Measurements from ENCODE around the gene ZNF740.
A peak's percentile ranks its signal among the peaks of the same experiment; 100 is the strongest.
"Not testable (repeated sequence)": the region's sequence is repeated elsewhere in the genome, so short reads cannot be mapped to it uniquely, and the experiment has no call there.

ZNF740 gene

GRCh38 chr12:53180220-53180930, at the start of gene ZNF740, which contains the start of gene CSAD:
Gene ZNF740 (plus strand): TSS chr12:53180722. CDS start chr12:53181984, 1,262 bp downstream.
Gene CSAD (minus strand): TSS chr12:53180925. CDS start chr12:53173470, 7,455 bp downstream.
- peak; percentile 95 to 96 for DNase-seq (ENCODE audit: low read depth in 2 of 2)

- DNase-seq (ENCODE audit: low read depth in 2 of 2), result no peak
These were observed 48.7 kb upstream of the ZNF740 start for GRCh38 chr12:53131844-53132243.

GRCh38 chr12:53133722-53134121, 46.8 kb upstream of the ZNF740 start:
- no peak for DNase-seq (ENCODE audit: low read depth in 2 of 2)

GRCh38 chr12:53143355-53143754, 37.2 kb upstream of the ZNF740 start:
- no peak for DNase-seq (ENCODE audit: low read depth in 2 of 2)

GRCh38 chr12:53145383-53146260, 34.9 kb upstream of the ZNF740 start:
- DNase-seq (ENCODE audit: low read depth in 2 of 2), result no peak

- DNase-seq (ENCODE audit: low read depth in 2 of 2), result no peak
These were observed 33.3 kb upstream of the ZNF740 start for GRCh38 chr12:53147181-53147580.

- DNase-seq (ENCODE audit: low read depth in 2 of 2), result no peak
These were observed 32.9 kb upstream of the ZNF740 start for GRCh38 chr12:53147653-53148052.

GRCh38 chr12:53151039-53151438, 29.5 kb upstream of the ZNF740 start:
- DNase-seq (ENCODE audit: low read depth in 2 of 2), result no peak

- no peak for DNase-seq (ENCODE audit: low read depth in 2 of 2)
These were observed 28.1 kb upstream of the ZNF740 start for GRCh38 chr12:53152390-53152789.

- DNase-seq (ENCODE audit: low read depth in 2 of 2), result peak; percentile 82 to 90
These were observed 21.2 kb upstream of the ZNF740 start for GRCh38 chr12:53159195-53159839.

GRCh38 chr12:53160000-53160399, 20.5 kb upstream of the ZNF740 start:
- DNase-seq (ENCODE audit: low read depth in 2 of 2), result no peak

GRCh38 chr12:53160673-53161072, 19.8 kb upstream of the ZNF740 start:
- DNase-seq (ENCODE audit: low read depth in 2 of 2), result no peak

- DNase-seq (ENCODE audit: low read depth in 2 of 2), result no peak
These were observed 19.2 kb upstream of the ZNF740 start for GRCh38 chr12:53161119-53161911.

- not testable (repeated sequence) for DNase-seq (ENCODE audit: low read depth in 2 of 2)
These were observed 17.5 kb upstream of the ZNF740 start for GRCh38 chr12:53163008-53163407.

GRCh38 chr12:53166837-53167236, 13.7 kb upstream of the ZNF740 start:
- no peak for DNase-seq (ENCODE audit: low read depth in 2 of 2)

- no peak for DNase-seq (ENCODE audit: low read depth in 2 of 2)
These were observed 10.9 kb upstream of the ZNF740 start for GRCh38 chr12:53169644-53170043.

- no peak for DNase-seq (ENCODE audit: low read depth in 2 of 2)
These were observed 10.3 kb upstream of the ZNF740 start for GRCh38 chr12:53170215-53170614.

GRCh38 chr12:53170876-53171724, 9.4 kb upstream of the ZNF740 start:
- no peak for DNase-seq (ENCODE audit: low read depth in 2 of 2)

- no peak for DNase-seq (ENCODE audit: low read depth in 2 of 2)
These were observed 8.7 kb upstream of the ZNF740 start for GRCh38 chr12:53171725-53172329.

GRCh38 chr12:53172352-53172751, 8.2 kb upstream of the ZNF740 start:
- DNase-seq (ENCODE audit: low read depth in 2 of 2), result no peak

Data from stimulated activated CD4-positive, alpha-beta T cell treated with anti-CD3 and anti-CD28 coated beads, Interleukin-1b, Interleukin-23, amount 100 ng/mL, for 4 hours (primary cell).